ENCODE data around the gene VTI1B.

- TF ChIP-seq CTCF (IDR thresholded peaks at IDR 0.05) (no peak), POLR2AphosphoS5 (IDR thresholded peaks at IDR 0.05) (no peak), EP300 (IDR thresholded peaks at IDR 0.05) (no peak)
These were observed 29.0 kb downstream of the VTI1B start for GRCh38 chr14:67645414-67645813.
